Cardiac fibroblast (primary cell): ENCODE measurements around the gene RAB31.
"Not testable (repeated sequence)": the region's sequence is repeated elsewhere in the genome, so short reads cannot be mapped to it uniquely, and the experiment has no call there.

ENCODE experiments used
- DNase-seq, 2 donors: peaks; one replicate each; pipeline versions ENCODE4 v3.0.0 to v3.0.0-alpha.2; 2010; ENCODE audit warnings: low read depth in 2 of 2
- H3K4me3 ChIP-seq, 2 donors: replicated peaks in 1 of 2; 1 replicate in 1 of 2; 2 replicates in 1 of 2; pipeline ENCODE4 v1.5.1; 2011; ENCODE audit warnings: low read depth in 2 of 2, low read length in 2 of 2, mild to moderate bottlenecking in 2 of 2, moderate library complexity in 1 of 2
- TF ChIP-seq, protein P1 (sequence below): IDR thresholded peaks from one replicate; pipeline ENCODE4 v1.5.1; 2011; ENCODE audit warnings: low read depth, mild to moderate bottlenecking, low read length, inconsistent platforms

The RAB31 gene

DNA sequence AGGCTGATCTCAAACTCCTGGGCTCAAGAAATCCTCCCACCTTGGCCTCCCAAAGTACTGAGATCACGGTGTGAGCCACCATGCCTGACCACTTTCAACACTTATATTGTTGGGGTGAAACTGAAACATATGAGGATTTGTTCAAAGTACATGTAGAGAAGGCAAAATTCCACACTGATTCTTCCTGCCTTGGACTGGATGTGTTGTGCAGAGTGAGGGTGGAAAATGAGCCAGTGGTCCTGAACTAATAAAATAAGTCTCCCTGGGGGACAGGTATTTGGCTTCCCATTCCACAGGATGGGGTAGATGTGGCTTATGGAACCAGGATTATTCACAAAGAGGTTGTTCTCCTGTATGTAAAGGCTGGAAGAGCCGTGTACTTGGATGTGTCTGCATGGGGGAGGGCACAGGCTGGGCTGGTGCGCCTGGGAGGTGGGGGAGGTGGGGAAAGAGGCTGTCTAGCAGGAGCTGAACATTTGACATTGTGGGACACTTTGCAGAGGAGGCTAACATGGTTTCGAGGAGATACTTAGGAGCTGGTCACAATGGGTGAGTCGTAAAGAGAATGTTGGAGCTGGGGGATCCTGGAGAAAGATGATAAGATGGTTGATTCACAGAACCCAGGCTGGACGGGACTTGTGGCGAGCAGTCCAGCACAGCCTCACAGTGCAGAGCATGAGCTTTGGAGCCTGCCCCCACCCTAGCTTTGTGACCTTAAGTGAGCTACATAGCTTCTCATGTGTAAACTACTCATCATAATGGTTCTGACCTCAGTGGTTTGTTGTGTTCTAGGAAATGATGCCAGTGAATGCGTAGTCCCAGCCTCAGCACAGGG lies 177.3 kb downstream of the RAB31 start, which contains the start of gene TXNDC2:
TSS of gene TXNDC2 (plus strand) at position 804 of the 835 bp plus-strand sequence. CDS start 708 bp downstream, outside the sequence.
- TF ChIP-seq, protein P1, sequence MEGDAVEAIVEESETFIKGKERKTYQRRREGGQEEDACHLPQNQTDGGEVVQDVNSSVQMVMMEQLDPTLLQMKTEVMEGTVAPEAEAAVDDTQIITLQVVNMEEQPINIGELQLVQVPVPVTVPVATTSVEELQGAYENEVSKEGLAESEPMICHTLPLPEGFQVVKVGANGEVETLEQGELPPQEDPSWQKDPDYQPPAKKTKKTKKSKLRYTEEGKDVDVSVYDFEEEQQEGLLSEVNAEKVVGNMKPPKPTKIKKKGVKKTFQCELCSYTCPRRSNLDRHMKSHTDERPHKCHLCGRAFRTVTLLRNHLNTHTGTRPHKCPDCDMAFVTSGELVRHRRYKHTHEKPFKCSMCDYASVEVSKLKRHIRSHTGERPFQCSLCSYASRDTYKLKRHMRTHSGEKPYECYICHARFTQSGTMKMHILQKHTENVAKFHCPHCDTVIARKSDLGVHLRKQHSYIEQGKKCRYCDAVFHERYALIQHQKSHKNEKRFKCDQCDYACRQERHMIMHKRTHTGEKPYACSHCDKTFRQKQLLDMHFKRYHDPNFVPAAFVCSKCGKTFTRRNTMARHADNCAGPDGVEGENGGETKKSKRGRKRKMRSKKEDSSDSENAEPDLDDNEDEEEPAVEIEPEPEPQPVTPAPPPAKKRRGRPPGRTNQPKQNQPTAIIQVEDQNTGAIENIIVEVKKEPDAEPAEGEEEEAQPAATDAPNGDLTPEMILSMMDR = no peak
- peak; percentile 29 to 74 for DNase-seq

DNA sequence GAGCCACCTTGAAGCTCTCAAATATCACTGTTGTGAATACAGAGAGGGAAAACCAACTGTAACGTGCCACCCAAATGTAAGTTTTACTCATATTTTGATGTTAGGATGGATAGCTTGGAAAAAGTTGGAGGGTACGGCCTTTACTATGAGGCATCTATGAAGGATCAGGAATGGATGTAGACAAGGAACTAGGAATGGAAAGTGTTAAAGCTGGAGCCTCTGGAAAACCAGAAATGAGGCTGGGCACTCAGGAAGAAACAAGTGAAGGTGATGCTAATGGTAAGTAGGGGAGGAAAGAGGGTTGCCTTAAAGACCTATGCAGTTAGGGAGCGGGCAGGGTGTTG lies 177.9 kb downstream of the RAB31 start:
- no peak overlapping the region for H3K4me3 ChIP-seq
- no peak for DNase-seq
- TF ChIP-seq, protein P1 = no peak

More for the DNA sequence above, 177.3 kb downstream of the RAB31 start, which contains the start of gene TXNDC2:
- no peak within 1 kb of the TSS for H3K4me3 ChIP-seq

DNA sequence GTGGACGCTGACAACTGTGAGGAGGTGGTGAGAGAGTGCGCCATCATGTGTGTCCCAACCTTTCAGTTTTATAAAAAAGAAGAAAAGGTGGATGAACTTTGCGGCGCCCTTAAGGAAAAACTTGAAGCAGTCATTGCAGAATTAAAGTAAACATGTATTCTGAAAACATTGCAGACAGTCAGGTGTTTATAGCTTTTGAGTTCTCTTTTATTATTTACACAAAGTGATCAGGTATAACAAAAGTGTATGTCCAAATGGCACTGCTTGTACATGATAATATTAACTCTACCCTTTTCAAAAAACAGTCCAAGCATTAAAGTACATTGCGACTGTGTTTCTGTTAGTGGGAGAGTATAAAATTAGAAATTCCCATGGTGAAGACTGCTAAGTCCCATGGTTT lies 179.9 kb downstream of the RAB31 start:
- TF ChIP-seq, protein P1 = no peak
- DNase-seq = no peak
- no peak overlapping the region for H3K4me3 ChIP-seq

DNA sequence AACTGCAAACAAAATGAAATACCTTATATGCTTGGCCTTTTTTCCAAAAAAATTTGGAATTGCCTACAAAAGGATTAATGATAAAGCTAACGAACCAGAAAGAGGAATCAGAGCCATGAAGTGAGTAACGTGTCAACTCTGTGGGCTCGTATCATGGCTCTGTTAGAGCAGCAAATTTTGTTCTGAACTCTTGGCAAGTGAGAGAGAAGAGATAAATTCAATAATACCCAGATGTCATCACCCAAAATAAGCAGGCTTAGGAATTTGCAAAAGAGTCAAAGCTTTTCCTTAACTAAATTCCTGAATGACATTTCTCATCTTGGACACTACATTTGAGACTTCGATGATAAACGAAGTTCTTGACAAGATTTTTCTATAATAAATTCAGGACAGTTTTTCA lies 182.1 kb downstream of the RAB31 start:
- H3K4me3 ChIP-seq = no peak overlapping the region
- DNase-seq = no peak
- TF ChIP-seq, protein P1 = no peak

DNA sequence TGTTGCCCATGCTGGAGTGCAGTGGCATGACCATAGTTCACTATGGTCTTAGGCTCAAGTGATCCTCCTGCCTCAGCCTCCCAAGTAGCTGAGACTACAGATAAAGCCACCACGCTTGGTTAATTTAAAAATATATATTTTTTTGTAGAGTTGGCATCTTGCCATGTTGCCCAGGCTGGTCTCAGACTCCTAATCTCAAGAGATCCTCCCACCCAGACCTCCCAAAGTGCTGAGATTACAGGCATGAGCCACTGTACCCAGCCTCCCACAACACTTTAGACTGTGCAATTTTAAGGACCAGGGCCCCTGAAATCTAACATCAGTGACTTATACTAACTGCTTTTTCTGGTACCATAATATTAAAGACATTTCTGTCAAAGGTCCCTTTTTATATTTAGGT lies 182.9 kb downstream of the RAB31 start:
- no peak overlapping the region for H3K4me3 ChIP-seq
- DNase-seq = no peak
- TF ChIP-seq, protein P1 = no peak

DNA sequence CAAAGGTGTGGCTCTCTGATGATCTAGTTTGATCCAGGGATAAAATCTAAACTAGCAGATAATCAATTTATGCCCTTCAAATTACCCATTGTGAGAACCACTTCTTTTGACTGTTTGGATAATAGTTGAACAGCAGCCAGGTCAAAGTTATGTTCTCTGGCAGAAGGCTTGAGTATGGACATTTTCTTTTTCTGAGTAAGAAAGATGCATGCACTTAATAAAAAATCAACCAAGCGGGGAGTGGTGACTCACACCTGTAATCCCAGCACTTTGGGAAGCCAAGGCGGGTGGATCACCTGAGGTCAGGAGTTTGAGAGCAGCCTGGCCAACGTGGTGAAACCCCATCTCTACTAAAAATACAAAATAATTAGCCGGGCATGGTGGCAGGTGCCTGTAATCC lies 183.4 kb downstream of the RAB31 start:
- not testable (repeated sequence) for DNase-seq

DNA sequence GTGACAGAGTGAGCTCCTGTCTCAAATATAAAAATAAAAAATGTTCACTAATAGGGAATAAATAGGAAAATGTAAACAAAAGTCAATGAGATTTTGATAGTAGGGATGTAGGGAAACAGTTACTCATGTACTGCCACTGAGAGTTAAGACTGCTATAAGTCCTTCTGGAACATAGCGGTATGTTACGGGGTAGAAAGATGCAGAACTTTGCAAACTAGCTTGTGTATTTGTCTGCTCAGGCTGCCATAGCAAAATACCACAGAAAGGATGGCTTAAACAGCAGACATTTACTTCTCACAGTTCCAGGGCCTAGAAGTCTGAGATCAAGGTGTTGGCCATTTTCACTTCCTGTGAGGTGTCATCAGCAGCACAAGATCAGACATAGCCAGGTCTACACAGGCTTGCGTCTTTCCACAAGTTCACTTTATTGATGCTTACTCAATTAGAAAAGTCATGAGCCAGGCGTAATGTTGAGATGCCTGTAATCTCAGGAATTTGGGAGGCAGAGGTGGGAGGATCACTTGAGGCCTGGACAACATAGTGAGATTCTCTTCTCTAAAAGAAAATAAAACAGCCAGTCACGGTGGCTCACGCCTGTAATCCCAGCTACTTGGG lies 186.5 kb downstream of the RAB31 start:
- TF ChIP-seq, protein P1 = no peak
- DNase-seq = no peak

More for the DNA sequence above, 183.4 kb downstream of the RAB31 start:
- not testable (repeated sequence) for H3K4me3 ChIP-seq

More for the DNA sequence above, 186.5 kb downstream of the RAB31 start:
- H3K4me3 ChIP-seq = no peak overlapping the region
